HG03108 (cell line): ENCODE data around the gene PHLDB3.
"Not testable (repeated sequence)": the region's sequence is repeated elsewhere in the genome, so short reads cannot be mapped to it uniquely, and the experiment has no call there.

ENCODE experiments used
- ATAC-seq: cut with Tn5 transposase; IDR thresholded peaks from one replicate; pipeline ENCODE4 v1.9.1; 2021; ENCODE audit warnings: moderate library complexity; ENCODE audit not compliant: unreplicated experiment

PHLDB3 gene

GRCh38 chr19:43446746-43447489 lies 57.6 kb downstream of the PHLDB3 start:
- no peak for ATAC-seq

- no peak for ATAC-seq
These were observed 59.1 kb downstream of the PHLDB3 start for GRCh38 chr19:43445426-43445825.

GRCh38 chr19:43444531-43445287 lies 59.8 kb downstream of the PHLDB3 start:
- ATAC-seq, result no peak

- not testable (repeated sequence) for ATAC-seq
These were observed 60.5 kb downstream of the PHLDB3 start for GRCh38 chr19:43444091-43444490.

GRCh38 chr19:43441716-43442115 lies 62.8 kb downstream of the PHLDB3 start:
- no peak for ATAC-seq

GRCh38 chr19:43439709-43440063 lies 64.9 kb downstream of the PHLDB3 start:
- ATAC-seq, result no peak

- no peak for ATAC-seq
These were observed 65.4 kb downstream of the PHLDB3 start for GRCh38 chr19:43439032-43439708.

GRCh38 chr19:43438291-43439031 lies 66.1 kb downstream of the PHLDB3 start:
- ATAC-seq, result no peak

- ATAC-seq, result no peak
These were observed 66.8 kb downstream of the PHLDB3 start for GRCh38 chr19:43437712-43438111.

- not testable (repeated sequence) for ATAC-seq
These were observed 67.3 kb downstream of the PHLDB3 start for GRCh38 chr19:43437284-43437683.

GRCh38 chr19:43435775-43436174 lies 68.8 kb downstream of the PHLDB3 start:
- no peak for ATAC-seq

- no peak for ATAC-seq
These were observed 70.9 kb downstream of the PHLDB3 start for GRCh38 chr19:43433689-43434088.

GRCh38 chr19:43433358-43433673 lies 71.2 kb downstream of the PHLDB3 start:
- no peak for ATAC-seq

- ATAC-seq, result no peak
These were observed 73.6 kb downstream of the PHLDB3 start for GRCh38 chr19:43430976-43431375.

GRCh38 chr19:43430142-43430710 lies 74.3 kb downstream of the PHLDB3 start:
- ATAC-seq, result no peak

- ATAC-seq, result no peak
These were observed 75.2 kb downstream of the PHLDB3 start for GRCh38 chr19:43429395-43429794.

GRCh38 chr19:43425567-43426392 lies 78.8 kb downstream of the PHLDB3 start:
- ATAC-seq, result no peak
